Immature natural killer cell (primary cell): ENCODE results near the gene MGST2. TPM values are rescaled to one million over a fixed set of nuclear protein-coding genes. Genes with fewer than 3 reads are reported as not detected.
"Not testable (repeated sequence)": the region's sequence is repeated elsewhere in the genome, so short reads cannot be mapped to it uniquely, and the experiment has no call there.

Experiments
- DNase-seq, 3 donors: peaks; one replicate each; pipeline ENCODE4 v3.0.0; 2022; ENCODE audit warnings: mixed read lengths in 1 of 3
- H3K27ac Mint-ChIP-seq, 6 donors: one replicate each; pipeline ENCODE4 v1.8.0; 2020; ENCODE audit warnings: mixed read lengths in 6 of 6, mild to moderate bottlenecking in 5 of 6, inconsistent platforms in 4 of 6, moderate library complexity in 3 of 6
- H3K27me3 Mint-ChIP-seq, 3 donors: one replicate each; pipeline ENCODE4 v1.8.0; 2020 to 2021; ENCODE audit warnings: low read depth in 3 of 3, mild to moderate bottlenecking in 3 of 3, mixed read lengths in 3 of 3, moderate library complexity in 3 of 3, inconsistent platforms in 1 of 3
- H3K36me3 Mint-ChIP-seq, 3 donors: one replicate each; pipeline ENCODE4 v1.8.0; 2020; ENCODE audit warnings: mixed read lengths in 3 of 3, inconsistent platforms in 2 of 3, mild to moderate bottlenecking in 2 of 3
- H3K4me1 Mint-ChIP-seq, 2 donors: one replicate each; pipeline ENCODE4 v1.8.0; 2020; ENCODE audit warnings: inconsistent platforms in 2 of 2, mild to moderate bottlenecking in 2 of 2, mixed read lengths in 2 of 2, moderate library complexity in 1 of 2
- H3K4me3 Mint-ChIP-seq, 5 donors: one replicate each; pipeline ENCODE4 v1.8.0; 2020; ENCODE audit warnings: mild to moderate bottlenecking in 5 of 5, mixed read lengths in 5 of 5, inconsistent platforms in 3 of 5, moderate library complexity in 3 of 5
- H3K9me3 Mint-ChIP-seq, 6 donors: one replicate each; pipeline ENCODE4 v1.8.0; 2020; ENCODE audit warnings: mild to moderate bottlenecking in 6 of 6, mixed read lengths in 6 of 6, inconsistent platforms in 4 of 6, moderate library complexity in 3 of 6
- polyA plus RNA-seq, 3 donors: library from polyadenylated mRNA; unstranded; fragments of 300-500 nt; fragmentation: Illumina TruSeq; gene quantifications; one replicate each; pipeline ENCODE4 v1.2.3, GENCODE V29; 2021

The MGST2 gene
- polyA plus RNA-seq, 3 donors from 2014 or later: 53.9 to 70.1 (median 56.7) TPM

GRCh38 chr4:139686130-139686529 is 20.5 kb downstream of the MGST2 start:
- H3K4me3 Mint-ChIP-seq: no peak overlapping the region
- H3K27ac Mint-ChIP-seq: no peak overlapping the region
- H3K36me3 Mint-ChIP-seq: peaks cover 29 to 44% (median 32%) of the 10 kb centered on the region in 3 donors

DNA sequence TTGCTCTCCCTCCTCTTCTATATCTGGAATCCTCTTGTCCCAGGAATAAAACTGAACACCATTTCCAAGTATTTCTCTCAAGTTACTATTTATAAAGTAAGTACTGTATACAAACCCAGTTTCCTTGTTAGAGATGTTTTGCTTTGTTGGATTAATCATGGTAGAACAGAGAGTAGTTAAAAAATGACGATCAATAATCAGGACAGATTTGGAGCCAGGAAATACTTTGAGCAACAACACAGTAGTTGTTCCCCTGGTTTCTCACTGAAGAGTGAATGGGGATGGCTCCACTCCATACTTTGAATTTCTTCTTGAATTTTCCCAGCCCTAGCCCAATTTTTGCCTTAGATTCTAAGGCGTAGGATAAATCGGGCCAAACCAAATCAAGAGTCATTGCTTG is 21.4 kb downstream of the MGST2 start:
- Mint-ChIP-seq H3K4me3 (no peak overlapping the region), H3K27ac (no peak overlapping the region), H3K36me3 (peaks cover 28 to 45% (median 29%) of the 10 kb centered on the region in 3 donors), H3K4me1 (peaks cover 15% of the 10 kb centered on the region in 2 donors), H3K9me3 (no peaks in the 10 kb centered on the region), H3K27me3 (peaks cover 0 to 2% (median 0%) of the 10 kb centered on the region in 3 donors)
- DNase-seq: no peak

More at GRCh38 chr4:139686130-139686529, 20.5 kb downstream of the MGST2 start:
- no peak for DNase-seq
- H3K4me1 Mint-ChIP-seq: peaks cover 15% of the 10 kb centered on the region in 2 donors
- H3K27me3 Mint-ChIP-seq: peaks cover 0 to 2% (median 0%) of the 10 kb centered on the region in 3 donors
- no peaks in the 10 kb centered on the region for H3K9me3 Mint-ChIP-seq

- peaks cover 17 to 30% (median 21%) of the 10 kb centered on the region in 3 donors for H3K36me3 Mint-ChIP-seq
- H3K27me3 Mint-ChIP-seq: no peaks in the 10 kb centered on the region
Measured at GRCh38 chr4:139689093-139689722, 23.6 kb downstream of the MGST2 start.

DNA sequence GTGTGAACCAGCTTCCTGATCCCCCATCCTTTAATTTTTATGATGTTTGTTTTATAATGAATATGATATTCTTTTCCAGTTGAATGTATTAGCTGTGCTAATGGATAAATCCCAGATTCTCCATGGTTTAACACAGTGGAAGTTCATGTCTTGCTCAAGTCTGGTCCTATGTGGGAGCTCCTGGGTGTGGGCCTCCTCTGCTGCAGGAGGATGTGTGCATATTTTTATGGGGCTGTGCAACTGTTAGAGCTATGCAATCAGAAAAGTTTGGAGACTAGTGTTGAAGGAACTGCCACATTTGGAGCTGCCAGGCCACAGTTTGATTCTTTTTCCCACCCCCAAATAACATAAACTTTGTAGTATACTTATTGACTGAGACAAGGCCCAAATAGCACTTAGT is 24.8 kb downstream of the MGST2 start:
- H3K36me3 Mint-ChIP-seq: peaks cover 11 to 28% (median 21%) of the 10 kb centered on the region in 3 donors
- no peak overlapping the region for H3K27ac Mint-ChIP-seq

More at GRCh38 chr4:139689093-139689722, 23.6 kb downstream of the MGST2 start:
- no peak overlapping the region for H3K4me3 Mint-ChIP-seq
- peaks cover 6 to 9% of the 10 kb centered on the region in 2 donors for H3K4me1 Mint-ChIP-seq
- DNase-seq: no peak
- H3K27ac Mint-ChIP-seq: no peak overlapping the region
- H3K9me3 Mint-ChIP-seq: no peaks in the 10 kb centered on the region

DNA sequence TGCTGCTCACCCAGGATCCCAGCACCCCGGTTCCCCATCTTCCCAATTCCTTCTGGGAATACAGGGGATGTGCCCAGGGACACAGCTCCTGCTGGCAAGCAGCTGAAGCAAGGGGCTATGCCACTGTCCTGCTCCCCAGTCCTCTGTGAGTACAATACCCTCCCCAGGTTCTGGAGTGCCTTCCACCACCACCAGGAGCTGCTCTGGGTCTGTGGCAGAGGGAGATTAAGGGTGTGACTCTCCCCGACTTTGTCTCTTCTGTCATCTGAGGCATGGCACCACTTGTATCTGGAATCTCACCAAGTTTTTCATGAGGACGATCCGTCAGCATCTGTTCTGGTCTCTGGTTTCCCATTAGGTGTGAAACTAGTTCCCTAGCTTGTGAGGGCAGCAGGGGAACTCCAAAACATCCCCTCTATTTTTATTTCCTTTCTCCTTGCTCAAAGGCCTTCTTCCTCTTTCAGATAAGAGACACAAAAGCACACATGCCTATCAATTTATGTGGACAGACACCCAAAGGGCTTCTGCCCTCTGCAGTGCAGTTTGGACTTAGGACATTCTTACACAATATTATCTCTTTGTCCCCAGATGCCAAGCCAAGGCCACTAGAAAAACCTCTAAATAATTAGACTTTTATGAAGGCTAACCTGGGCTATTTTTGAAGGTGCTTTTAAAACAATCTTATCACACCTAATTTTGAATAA is 26.8 kb downstream of the MGST2 start:
- Mint-ChIP-seq H3K36me3 (peaks cover 6 to 37% (median 30%) of the 10 kb centered on the region in 3 donors), H3K4me1 (no peaks in the 10 kb centered on the region), H3K4me3 (no peak overlapping the region), H3K9me3 (no peaks in the 10 kb centered on the region), H3K27ac (no peak overlapping the region), H3K27me3 (no peaks in the 10 kb centered on the region)
- no peak for DNase-seq

More for the DNA sequence above, 24.8 kb downstream of the MGST2 start:
- no peak for DNase-seq
- Mint-ChIP-seq H3K9me3 (no peaks in the 10 kb centered on the region), H3K27me3 (no peaks in the 10 kb centered on the region), H3K4me3 (no peak overlapping the region), H3K4me1 (peaks cover under 1 to 2% of the 10 kb centered on the region in 2 donors)

GRCh38 chr4:139694522-139695107 is 29.0 kb downstream of the MGST2 start:
- H3K36me3 Mint-ChIP-seq: peaks cover 3 to 37% (median 32%) of the 10 kb centered on the region in 3 donors
- H3K9me3 Mint-ChIP-seq: no peaks in the 10 kb centered on the region
- H3K4me3 Mint-ChIP-seq: no peak overlapping the region
- DNase-seq: no peak
- H3K4me1 Mint-ChIP-seq: peaks cover 6 to 7% of the 10 kb centered on the region in 2 donors
- no peaks in the 10 kb centered on the region for H3K27me3 Mint-ChIP-seq
- no peak overlapping the region for H3K27ac Mint-ChIP-seq

DNA sequence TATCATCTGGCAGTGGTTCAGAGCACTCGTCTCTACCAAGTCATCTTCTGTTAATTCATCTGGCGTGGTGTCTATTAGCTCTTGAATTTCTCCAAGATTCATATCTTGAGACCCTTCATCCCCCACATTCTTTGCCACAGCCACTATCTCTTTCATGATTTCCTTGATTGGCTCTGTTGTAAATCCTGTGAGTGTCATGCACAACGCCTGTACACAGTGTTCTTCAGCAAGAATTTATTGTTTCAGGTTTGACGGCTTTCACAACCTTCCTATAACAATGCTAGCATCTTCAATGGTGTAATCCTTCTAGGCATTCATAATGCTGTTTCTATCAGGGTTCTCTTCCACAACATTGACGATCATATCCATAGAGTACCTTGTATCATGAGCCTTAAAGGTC is 30.9 kb downstream of the MGST2 start:
- Mint-ChIP-seq H3K4me1 (peaks cover 6 to 7% of the 10 kb centered on the region in 2 donors), H3K36me3 (peaks cover 6 to 38% (median 36%) of the 10 kb centered on the region in 3 donors), H3K27ac (no peak overlapping the region), H3K9me3 (no peaks in the 10 kb centered on the region), H3K27me3 (no peaks in the 10 kb centered on the region), H3K4me3 (no peak overlapping the region)
- DNase-seq: no peak

DNA sequence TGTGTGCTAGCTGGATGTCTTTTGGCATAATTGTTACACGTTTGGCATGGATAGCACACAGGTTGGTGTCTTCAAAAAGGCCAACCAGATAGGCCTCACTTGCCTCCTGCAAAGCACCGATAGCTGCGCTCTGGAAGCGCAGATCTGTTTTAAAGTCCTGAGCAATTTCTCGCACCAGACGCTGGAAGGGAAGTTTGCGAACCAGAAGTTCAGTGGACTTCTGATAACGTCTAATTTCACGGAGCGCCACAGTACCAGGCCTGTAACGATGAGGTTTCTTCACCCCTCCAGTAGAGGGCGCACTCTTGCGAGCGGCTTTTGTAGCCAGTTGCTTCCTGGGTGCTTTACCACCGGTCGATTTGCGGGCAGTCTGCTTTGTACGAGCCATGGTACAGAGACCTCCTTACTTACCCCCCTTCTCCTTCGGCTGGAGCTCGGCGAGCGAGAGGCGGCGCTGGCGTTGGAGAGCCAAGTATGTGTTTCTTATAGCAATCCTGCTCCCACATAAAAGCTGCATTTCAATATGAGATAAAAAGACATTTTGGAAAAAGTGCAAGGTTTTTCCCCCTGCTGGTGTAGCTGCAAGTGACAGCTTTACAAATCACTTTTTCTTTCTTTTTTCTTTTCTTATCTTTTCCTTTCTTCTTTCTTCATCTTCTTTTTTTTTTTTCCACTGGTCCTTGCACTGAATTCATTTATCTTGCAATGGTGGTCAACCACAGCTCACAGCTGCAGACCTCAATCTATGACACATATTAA is 32.7 kb downstream of the MGST2 start:
- H3K4me3 Mint-ChIP-seq, DNase-seq, H3K4me1 Mint-ChIP-seq, H3K9me3 Mint-ChIP-seq, H3K27me3 Mint-ChIP-seq, H3K27ac Mint-ChIP-seq: not testable (repeated sequence)
- peaks cover 7 to 45% (median 40%) of the 10 kb centered on the region in 3 donors for H3K36me3 Mint-ChIP-seq

DNA sequence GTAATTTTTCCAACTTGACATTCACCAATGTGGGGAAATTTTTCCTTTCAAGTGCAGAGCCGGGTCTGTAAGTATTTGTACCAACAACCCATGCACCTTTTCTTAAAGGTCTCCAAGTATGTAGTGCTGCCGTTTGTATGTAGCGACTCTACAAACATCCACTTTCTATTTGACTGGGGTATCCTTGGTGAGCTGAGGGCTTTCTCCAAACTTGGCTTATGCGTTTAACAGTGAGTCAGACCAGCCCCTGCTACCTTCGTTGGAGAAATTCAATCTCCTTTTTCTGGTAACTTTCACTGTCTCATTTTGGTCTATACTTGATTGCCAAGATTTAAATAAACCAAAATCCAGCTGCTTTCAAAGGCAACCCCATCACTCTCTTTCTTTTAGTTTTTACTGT is 34.9 kb downstream of the MGST2 start:
- H3K4me3 Mint-ChIP-seq: no peak overlapping the region
- no peaks in the 10 kb centered on the region for H3K9me3 Mint-ChIP-seq
- H3K27me3 Mint-ChIP-seq: no peaks in the 10 kb centered on the region
- H3K36me3 Mint-ChIP-seq: peaks cover 17 to 52% (median 41%) of the 10 kb centered on the region in 3 donors
- H3K27ac Mint-ChIP-seq: no peak overlapping the region
- H3K4me1 Mint-ChIP-seq: peaks cover 6 to 7% of the 10 kb centered on the region in 2 donors
- DNase-seq: no peak

- Mint-ChIP-seq H3K4me3 (no peak overlapping the region), H3K36me3 (peaks cover 20 to 47% (median 44%) of the 10 kb centered on the region in 3 donors), H3K4me1 (no peaks in the 10 kb centered on the region), H3K9me3 (peaks cover 0 to 3% (median 0%) of the 10 kb centered on the region in 6 donors), H3K27ac (no peak overlapping the region), H3K27me3 (no peaks in the 10 kb centered on the region)
- no peak for DNase-seq
Measured at GRCh38 chr4:139704915-139705485, 39.4 kb downstream of the MGST2 start.

DNA sequence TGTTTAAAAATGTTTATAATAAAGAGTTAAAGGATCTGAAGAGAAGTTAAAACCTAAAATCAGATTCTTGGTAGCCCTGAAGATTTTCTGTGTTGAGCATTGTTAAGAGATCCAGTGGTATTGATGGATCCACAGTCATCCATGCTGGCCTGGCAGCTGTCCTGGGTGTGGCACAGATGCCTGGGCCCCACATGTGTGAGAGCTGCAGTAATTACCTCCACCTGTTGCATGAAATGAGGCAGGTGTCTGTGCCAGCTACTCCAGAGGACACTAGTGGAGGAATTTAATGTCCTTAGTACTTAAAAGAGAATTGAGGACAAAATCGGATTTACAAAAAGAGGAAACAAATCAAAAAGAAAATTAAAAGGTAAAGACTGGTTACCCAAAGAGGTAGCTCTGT is 44.0 kb downstream of the MGST2 start:
- peaks cover 12 to 34% (median 32%) of the 10 kb centered on the region in 3 donors for H3K36me3 Mint-ChIP-seq
- no peak overlapping the region for H3K27ac Mint-ChIP-seq
- DNase-seq: no peak

DNA sequence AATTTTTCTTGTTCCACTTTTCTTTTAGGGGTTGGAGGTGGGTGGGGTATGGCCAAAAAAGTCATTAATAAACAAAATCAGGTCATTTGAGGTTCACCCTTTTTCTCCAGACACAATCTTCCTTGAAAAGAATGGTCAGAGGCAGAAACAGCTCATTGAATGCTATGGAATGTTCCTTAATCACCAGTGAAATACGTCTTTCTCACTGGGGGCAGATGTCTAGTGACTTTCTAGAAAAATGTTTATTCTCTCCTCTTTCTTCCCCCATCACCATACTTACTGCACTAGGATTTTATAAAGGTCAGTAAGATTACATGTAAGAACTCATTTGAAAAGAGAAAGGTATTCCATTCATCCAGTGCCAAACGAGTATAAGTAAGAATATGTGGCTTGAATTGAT is 44.5 kb downstream of the MGST2 start:
- Mint-ChIP-seq H3K4me1 (no peaks in the 10 kb centered on the region), H3K36me3 (peaks cover 10 to 33% (median 29%) of the 10 kb centered on the region in 3 donors), H3K4me3 (no peak overlapping the region), H3K27me3 (no peaks in the 10 kb centered on the region), H3K9me3 (peaks cover 0 to 3% (median 0%) of the 10 kb centered on the region in 6 donors), H3K27ac (no peak overlapping the region)
- no peak for DNase-seq

More for the DNA sequence above, 44.0 kb downstream of the MGST2 start:
- no peaks in the 10 kb centered on the region for H3K4me1 Mint-ChIP-seq
- H3K9me3 Mint-ChIP-seq: peaks cover 0 to 3% (median 0%) of the 10 kb centered on the region in 6 donors
- no peaks in the 10 kb centered on the region for H3K27me3 Mint-ChIP-seq
- H3K4me3 Mint-ChIP-seq: no peak overlapping the region

DNA sequence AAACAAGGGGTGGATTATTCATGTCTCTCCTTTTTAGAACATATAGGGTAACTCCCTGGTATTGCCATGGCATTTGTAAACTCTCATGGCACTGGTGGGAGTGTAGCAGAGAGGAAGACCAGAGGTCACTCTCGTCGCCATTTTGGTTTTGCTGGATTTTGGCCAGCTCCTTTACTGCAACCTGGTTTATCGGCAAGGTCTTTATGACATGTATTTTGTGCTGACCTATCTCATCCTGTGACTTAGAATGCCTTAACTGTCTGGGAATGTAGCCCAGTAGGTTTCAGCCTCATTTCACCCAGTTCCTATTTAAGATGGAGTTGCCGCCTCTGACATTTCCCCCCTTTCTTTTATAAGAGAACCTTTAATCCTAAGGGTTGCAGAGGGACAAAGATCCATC is 45.8 kb downstream of the MGST2 start:
- DNase-seq: no peak
- H3K4me3 Mint-ChIP-seq: no peak overlapping the region
- H3K4me1 Mint-ChIP-seq: no peaks in the 10 kb centered on the region
- H3K27me3 Mint-ChIP-seq: no peaks in the 10 kb centered on the region
- H3K9me3 Mint-ChIP-seq: peaks cover 0 to 3% (median 0%) of the 10 kb centered on the region in 6 donors
- H3K36me3 Mint-ChIP-seq: peaks cover 4 to 22% (median 16%) of the 10 kb centered on the region in 3 donors
- H3K27ac Mint-ChIP-seq: no peak overlapping the region
